Measurements from ENCODE around the gene MRPL27.

Gene MRPL27

DNA sequence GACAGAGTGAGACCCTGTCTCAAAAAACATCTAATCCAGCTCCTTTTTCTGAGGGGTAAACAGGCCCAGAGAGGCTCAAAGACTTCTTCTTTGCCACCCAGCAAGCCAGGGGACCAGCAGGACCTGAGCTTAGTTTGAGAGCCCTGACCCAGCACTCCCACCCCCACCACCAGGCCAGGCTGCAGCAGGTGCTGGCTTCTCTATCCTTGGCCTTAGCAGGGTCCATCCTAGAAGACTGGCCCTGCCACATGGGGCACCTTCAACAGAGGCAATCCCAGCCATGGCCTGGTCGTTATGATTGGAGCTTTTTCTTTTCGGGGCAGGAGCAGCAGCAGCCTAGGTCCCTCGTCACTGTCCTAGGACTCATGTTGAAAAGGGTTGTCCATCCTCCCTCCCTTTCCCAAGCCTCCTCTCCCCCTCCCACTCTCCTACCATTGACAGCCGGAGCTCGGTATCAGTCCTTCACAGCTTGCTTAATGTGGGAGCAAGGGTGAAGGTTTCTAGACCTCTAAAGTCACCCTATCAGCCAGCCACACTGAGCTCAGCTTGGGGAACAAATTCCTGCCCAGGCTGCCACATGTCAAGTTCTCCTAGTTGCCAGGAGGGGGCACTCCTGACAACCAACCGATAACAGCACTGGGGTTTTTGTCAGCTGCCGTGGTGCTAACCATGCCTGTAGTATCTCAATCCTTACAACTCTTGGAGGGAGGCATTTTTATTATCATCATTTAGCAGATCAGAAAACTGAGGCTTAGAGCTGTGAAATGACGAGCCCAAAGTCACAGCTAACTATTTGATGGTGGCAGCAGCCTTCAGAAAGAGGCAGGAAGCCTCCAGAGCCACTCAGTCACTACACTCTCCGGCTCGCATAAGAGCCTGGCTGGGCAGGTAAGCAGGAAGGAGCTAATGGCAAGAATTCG is 11.2 kb downstream of the MRPL27 start:
- H3K4me3 ChIP-seq: no peak overlapping the region
- DNase-seq: peak in 1 of 2 donors; percentile 55
- no peaks in the 10 kb centered on the region for H3K9me3 ChIP-seq
- TF ChIP-seq, protein P1, sequence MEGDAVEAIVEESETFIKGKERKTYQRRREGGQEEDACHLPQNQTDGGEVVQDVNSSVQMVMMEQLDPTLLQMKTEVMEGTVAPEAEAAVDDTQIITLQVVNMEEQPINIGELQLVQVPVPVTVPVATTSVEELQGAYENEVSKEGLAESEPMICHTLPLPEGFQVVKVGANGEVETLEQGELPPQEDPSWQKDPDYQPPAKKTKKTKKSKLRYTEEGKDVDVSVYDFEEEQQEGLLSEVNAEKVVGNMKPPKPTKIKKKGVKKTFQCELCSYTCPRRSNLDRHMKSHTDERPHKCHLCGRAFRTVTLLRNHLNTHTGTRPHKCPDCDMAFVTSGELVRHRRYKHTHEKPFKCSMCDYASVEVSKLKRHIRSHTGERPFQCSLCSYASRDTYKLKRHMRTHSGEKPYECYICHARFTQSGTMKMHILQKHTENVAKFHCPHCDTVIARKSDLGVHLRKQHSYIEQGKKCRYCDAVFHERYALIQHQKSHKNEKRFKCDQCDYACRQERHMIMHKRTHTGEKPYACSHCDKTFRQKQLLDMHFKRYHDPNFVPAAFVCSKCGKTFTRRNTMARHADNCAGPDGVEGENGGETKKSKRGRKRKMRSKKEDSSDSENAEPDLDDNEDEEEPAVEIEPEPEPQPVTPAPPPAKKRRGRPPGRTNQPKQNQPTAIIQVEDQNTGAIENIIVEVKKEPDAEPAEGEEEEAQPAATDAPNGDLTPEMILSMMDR (IDR thresholded peaks at IDR 0.05): peak; percentile 56 to 63
- no peaks in the 10 kb centered on the region for H3K27me3 ChIP-seq
- peaks cover 0 to 8% (median 3%) of the 10 kb centered on the region in 4 donors for H3K4me1 ChIP-seq
- H3K27ac ChIP-seq: peak overlapping the region in 1 of 2 donors; percentile 41
- intact Hi-C loops (cut with DNase I; ENCODE audit: low total_unique reads): loop anchor here (10.0 kb wide), 1 partner anchor 113 kb away; the partner anchor contains the start of gene RSAD1
- peaks cover 13 to 74% (median 43%) of the 10 kb centered on the region in 3 donors for H3K36me3 ChIP-seq

DNA sequence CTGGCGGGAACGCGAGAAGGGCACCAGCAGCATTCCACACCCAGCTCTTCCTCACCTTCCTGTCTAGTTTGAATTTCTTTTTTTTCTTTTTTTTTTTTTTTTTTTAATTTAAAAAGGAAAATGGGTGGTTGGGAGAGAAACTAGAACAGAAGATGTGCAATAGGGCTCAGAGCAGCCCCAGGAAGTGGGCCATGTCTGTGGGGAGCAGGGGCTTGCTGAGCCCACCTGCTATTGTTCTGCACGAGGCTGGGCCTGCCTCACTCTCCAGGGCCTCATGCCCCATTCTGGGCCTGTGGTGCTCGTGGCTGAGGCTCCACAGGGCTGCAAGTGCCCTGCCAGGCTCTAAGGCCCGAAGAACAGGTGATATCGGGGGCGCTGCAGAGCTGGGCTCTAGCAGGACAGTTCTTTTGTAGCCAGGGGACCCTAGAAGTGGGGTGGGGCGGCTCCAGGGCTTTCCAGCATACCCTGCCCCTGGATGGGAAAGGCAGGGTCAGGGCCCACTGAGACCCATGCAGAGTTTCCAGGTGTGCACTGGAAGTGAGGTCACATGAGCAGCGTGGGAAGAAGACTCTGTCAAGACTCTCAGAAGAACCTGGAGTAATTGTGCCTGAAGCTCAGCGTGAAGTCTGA is 12.4 kb downstream of the MRPL27 start:
- TF ChIP-seq, protein P1 (IDR thresholded peaks at IDR 0.05): no peak
- DNase-seq: no peak
- Histone ChIP-seq H3K4me1 (peaks cover 0 to 8% (median 3%) of the 10 kb centered on the region in 4 donors), H3K36me3 (peaks cover 25 to 74% (median 43%) of the 10 kb centered on the region in 3 donors), H3K4me3 (no peak overlapping the region), H3K27me3 (no peaks in the 10 kb centered on the region), H3K27ac (no peak overlapping the region), H3K9me3 (no peaks in the 10 kb centered on the region)
- intact Hi-C loops (cut with DNase I; ENCODE audit: low total_unique reads): loop anchor here (10.0 kb wide), 1 partner anchor 114 kb away; the partner anchor contains the start of gene RSAD1

DNA sequence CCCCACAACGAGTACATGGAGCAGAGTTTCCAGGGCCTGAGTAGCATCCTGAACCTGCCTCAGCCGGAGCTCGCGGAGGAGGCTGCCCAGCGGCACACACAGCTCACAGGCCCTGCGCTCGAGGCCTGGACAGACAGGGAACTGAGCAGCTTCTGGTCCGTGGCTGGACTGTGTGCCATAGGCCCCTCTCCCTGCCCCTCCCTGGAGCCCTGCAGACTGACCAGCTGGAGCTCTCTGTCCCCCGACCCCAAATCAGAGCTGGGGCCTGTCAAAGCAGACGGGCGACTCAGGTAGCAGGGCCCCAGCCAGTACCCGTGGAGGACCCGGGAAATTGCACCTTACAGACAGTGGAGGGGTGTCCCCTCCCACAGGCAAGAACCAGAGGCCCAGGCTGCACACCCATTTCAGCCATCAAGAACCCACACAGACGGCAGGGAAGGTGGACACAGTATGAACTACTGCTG is 13.0 kb downstream of the MRPL27 start:
- Histone ChIP-seq H3K4me3 (no peak overlapping the region), H3K27ac (no peak overlapping the region), H3K4me1 (peaks cover 0 to 8% (median 3%) of the 10 kb centered on the region in 4 donors), H3K9me3 (no peaks in the 10 kb centered on the region), H3K27me3 (no peaks in the 10 kb centered on the region), H3K36me3 (peaks cover 29 to 74% (median 48%) of the 10 kb centered on the region in 3 donors)
- DNase-seq: no peak
- intact Hi-C loops (cut with DNase I; ENCODE audit: low total_unique reads): loop anchor here (10.0 kb wide), 1 partner anchor 115 kb away; the partner anchor contains the start of gene RSAD1
- TF ChIP-seq, protein P1 (IDR thresholded peaks at IDR 0.05): no peak

DNA sequence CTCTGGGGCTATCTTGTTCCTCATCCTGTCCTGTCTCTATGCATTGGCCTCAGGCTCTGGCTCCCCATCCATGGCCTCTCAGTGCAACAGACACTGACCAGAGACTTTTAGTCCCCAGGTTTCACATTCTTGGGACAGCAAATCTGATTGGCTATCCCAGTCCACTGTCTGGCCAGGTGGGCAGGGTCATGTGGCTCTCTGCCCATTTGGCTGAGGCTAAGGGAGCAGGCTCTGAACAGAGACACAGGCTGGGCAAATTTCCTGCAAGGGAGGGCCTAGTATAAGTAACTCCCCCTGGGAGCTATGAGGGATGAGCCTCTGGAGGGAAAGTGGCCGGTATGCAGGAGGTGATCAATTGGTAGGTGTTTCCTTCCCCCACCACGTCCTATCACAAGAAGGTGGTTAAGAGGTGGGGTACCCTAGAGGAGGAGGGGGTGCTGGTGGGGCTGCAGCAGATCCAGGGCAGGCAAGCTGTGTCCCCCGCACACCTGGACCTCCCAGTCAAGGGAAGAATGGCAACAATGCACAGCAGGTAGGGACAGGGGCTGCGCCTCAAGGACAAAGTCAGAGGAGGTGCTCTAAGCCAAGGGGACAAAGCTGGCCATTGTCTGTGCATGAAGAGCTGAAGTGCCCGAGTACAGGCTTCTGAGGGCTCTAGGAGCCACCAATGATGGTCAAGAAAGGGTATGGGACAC is 13.8 kb downstream of the MRPL27 start:
- Histone ChIP-seq H3K27me3 (no peaks in the 10 kb centered on the region), H3K9me3 (no peaks in the 10 kb centered on the region), H3K27ac (no peak overlapping the region), H3K36me3 (peaks cover 29 to 74% (median 57%) of the 10 kb centered on the region in 3 donors), H3K4me3 (no peak overlapping the region), H3K4me1 (peaks cover 0 to 8% (median 3%) of the 10 kb centered on the region in 4 donors)
- DNase-seq: peak in 1 of 2 donors; percentile 45
- intact Hi-C loops (cut with DNase I; ENCODE audit: low total_unique reads): no loop called here
- TF ChIP-seq, protein P1 (IDR thresholded peaks at IDR 0.05): no peak

DNA sequence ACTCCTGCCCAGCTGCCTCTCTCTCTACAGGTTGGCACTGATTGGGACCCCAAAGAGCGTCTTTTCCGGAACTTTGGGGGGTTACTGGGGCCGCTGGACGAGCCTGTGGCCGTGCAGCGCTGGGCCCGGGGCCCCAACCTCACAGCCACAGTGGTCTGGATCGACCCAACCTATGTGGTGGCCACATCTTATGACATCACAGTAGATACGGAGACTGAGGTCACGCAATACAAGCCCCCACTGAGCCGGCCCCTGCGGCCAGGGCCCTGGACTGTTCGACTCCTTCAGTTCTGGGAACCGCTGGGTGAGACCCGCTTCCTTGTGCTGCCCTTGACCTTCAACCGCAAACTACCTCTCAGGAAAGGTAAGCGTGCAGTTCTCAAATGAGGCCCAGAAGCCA is 14.8 kb downstream of the MRPL27 start:
- no peak for DNase-seq
- H3K4me3 ChIP-seq: no peak overlapping the region
- TF ChIP-seq, protein P1 (IDR thresholded peaks at IDR 0.05): no peak
- peaks cover 0 to 8% (median 3%) of the 10 kb centered on the region in 4 donors for H3K4me1 ChIP-seq
- H3K36me3 ChIP-seq: peaks cover 29 to 84% (median 65%) of the 10 kb centered on the region in 3 donors
- intact Hi-C loops (cut with DNase I; ENCODE audit: low total_unique reads): no loop called here
- no peaks in the 10 kb centered on the region for H3K9me3 ChIP-seq
- no peak overlapping the region for H3K27ac ChIP-seq
- H3K27me3 ChIP-seq: no peaks in the 10 kb centered on the region

Measured in tibial artery (tissue), 4 donors.